ENCODE data around the gene TMEM91.

DNA sequence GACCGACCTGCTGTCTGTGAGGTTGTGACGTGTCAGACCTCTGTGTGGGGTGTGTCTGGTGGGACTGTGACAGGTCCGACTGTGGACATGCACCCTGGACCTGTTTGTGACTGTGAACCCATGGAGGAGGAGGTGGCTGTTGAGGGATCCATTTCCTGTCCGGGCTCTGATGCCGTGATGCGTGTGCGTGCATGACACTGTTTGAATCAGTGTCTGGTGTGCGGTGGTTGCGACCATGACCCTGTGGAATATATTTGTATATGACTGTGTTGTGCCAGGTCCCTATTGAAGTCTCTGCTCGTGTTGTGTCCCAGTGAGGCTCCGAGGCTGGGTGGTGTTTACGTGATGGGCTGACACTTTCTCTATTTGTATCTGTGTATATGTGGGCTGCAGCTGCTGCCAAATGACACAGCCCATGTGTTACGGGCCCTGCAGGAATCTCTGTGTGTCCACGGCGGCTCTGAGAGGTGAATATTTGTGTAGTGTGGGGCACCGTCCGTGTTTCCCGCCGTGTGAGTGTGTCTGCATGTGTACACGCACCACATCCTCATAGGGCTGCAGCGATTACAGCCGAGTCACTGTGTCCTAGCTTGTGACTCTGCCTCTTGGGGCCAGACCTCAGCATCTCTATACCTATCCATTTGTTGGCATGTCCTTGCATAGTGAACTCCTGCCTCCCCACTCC, 48.0 kb upstream of the TMEM91 start:
- no peak for TF ChIP-seq CTCF (conservative IDR thresholded peaks at IDR 0.05)
- no peak for TF ChIP-seq ZFX (IDR thresholded peaks at IDR 0.05)
